D341Med (cell line): ENCODE data around the gene CD276.
"Not testable (repeated sequence)": the region's sequence is repeated elsewhere in the genome, so short reads cannot be mapped to it uniquely, and the experiment has no call there.

Experiments
- DNase-seq: peaks from one replicate; pipeline ENCODE4 v3.0.0; 2012; ENCODE audit warnings: low spot score

The CD276 gene

DNA sequence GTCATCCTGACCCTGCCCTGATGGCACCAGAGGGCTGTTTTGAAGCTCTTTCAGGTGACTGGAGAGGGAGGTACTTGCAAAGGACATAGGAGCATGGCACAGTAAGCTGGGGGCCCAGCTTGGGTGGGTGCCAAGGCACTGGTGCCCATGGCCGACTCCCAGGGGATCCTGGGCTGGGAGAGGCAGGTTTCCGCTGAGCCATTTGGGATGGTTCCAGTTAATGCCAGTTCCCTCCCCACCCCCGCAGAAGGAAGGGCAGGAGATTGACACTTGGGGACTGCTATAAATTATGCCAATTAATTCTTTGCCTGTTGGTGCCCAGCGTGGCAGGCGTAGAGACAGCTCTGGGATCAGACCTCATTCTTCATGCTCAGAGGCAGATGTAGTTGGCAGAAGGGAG lies 26.1 kb downstream of the CD276 start:
- DNase-seq: no peak

- DNase-seq: no peak
Measured at GRCh38 chr15:73711526-73711925, 27.3 kb downstream of the CD276 start.

GRCh38 chr15:73712107-73712506 lies 27.9 kb downstream of the CD276 start:
- no peak for DNase-seq

GRCh38 chr15:73714695-73715301 lies 30.6 kb downstream of the CD276 start:
- DNase-seq: no peak

GRCh38 chr15:73715417-73715816 lies 31.2 kb downstream of the CD276 start:
- no peak for DNase-seq

DNA sequence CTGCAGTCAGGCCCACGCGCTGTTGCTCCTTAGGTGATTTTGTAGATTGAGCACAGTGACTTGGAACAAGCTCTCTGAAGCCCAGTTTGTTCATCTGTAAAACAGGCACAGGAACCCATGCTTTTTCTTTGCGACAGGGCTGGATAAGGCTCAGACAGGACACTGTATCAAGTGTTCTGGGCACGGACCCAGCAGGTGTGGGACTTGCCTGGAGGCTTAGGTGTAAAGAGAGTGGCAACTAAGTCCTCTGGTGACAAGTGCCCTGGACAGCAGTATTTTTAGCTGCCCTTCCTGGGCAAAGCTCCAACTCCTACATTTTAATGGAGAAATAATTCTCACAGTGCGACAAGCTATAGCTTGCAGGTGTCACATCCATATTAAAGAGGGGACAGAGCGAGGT lies 32.2 kb downstream of the CD276 start:
- DNase-seq: no peak

DNA sequence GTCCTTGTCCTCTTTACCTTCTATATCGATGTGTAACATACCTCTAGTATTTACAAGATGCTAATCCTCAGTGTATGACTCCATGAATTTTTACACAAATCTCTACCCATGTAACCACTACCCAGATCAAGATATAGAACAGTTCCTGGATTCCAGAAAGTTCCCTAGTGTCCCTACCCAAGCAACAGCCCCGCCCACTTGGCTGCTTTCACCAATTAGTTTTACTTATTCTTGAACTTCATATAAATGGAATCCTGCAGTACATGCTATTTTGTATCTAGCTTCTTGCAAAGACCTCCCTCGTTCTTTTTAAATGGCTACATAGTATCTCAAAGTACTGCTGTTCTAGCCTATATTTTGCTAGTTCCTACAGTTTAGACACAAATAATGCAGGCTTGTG lies 33.0 kb downstream of the CD276 start:
- no peak for DNase-seq

- DNase-seq: peak; percentile 46
Measured at GRCh38 chr15:73717802-73718201, 33.6 kb downstream of the CD276 start.

DNA sequence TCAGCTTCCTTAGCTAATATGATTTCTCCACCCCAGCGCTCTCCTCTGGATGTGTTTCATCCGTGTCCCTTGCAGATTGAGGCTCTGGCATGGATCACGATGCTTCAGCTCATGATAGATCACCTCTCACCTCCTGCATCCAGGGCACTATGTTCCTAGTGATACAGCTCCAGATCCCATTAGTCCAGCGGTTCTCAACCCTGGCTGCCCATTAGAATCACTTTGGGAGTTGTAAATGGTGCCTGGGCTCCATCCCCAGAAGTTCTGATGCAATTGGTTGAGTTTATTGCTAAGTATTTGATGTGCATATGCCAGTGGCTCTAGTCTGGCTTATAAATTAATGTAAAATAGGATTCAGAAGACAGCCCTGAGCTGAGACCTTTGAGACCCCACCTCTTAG lies 34.5 kb downstream of the CD276 start:
- no peak for DNase-seq

DNA sequence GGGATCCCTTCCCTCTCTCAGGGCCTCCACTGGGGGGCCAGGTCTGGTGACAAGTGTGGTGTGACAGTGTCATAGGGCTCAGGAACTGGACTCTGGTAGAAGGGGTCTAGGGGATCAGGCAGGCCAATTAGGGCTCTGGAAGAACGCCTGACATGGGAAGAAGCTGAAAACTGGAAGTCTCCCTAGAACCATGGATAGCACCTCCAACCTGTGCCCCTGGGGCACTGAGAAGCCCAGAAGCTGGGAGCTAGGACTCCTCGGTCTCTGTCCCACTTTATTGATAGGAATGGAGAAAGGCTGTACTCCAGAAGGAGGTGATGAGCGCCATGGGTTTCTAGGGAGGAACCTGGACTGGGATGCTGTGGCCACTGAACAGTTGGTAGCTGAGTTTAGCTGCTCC lies 38.2 kb downstream of the CD276 start:
- no peak for DNase-seq

DNA sequence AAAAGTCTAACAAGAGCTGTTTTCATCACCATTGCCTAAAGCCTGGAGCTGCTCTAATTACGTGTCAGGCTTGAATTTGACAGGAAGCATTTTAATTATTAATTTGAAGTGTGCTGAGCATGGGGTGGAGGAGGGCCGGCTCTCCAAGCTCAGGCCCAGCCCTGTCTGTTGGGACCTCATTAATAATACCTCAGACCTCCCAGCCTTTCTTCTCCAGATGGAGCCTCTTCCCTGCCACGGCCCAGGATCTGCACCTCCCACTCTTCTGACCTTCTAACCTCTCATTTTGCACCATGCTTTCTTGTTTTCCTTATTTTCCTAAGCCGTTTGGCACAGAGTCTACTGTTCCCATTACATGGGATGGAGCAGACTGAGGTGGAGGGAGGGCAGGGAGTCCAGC lies 39.0 kb downstream of the CD276 start:
- no peak for DNase-seq

GRCh38 chr15:73724212-73724611 lies 40.0 kb downstream of the CD276 start:
- DNase-seq: no peak

- DNase-seq: no peak
Measured at GRCh38 chr15:73727330-73727976, 43.3 kb downstream of the CD276 start.

DNA sequence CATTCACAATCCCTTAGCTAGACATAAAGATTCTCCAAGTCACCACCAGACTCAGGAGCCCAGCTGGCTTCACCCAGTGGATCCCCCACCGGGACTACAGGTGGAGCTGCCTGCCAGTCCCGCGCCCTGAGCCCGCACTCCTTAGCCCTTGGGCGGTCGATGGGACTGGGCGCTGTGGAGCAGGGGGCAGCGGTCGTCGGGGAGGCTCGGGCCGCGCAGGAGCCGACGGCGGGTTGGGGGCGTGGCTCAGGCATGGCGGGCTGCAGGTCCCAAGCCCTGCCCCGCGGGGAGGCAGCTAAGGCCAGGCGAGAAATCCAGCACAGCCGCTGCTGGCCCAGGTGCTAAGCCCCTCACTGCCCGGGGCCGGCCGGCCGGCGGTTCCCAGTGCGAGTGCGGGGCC lies 47.9 kb downstream of the CD276 start:
- DNase-seq: not testable (repeated sequence)

DNA sequence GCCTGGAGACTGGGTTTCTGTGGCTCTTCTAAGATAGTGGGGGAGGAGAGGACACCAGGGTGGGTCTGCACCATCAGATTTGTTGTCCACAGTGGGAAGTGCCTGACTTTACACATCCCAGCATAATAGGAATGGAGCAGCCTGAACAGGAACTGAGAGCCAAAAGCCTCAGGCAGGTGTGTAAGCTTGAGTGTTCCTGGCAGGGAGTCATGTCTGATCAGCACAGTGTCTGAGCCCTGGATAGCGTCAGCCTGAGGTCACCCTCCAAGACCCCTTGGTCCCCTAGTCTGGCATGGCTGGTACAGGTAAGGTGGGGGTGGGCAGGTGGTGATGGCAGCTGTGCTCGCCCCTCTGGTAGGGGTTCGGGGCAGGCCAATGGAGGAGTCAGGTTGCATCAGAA lies 48.7 kb downstream of the CD276 start:
- DNase-seq: no peak

DNA sequence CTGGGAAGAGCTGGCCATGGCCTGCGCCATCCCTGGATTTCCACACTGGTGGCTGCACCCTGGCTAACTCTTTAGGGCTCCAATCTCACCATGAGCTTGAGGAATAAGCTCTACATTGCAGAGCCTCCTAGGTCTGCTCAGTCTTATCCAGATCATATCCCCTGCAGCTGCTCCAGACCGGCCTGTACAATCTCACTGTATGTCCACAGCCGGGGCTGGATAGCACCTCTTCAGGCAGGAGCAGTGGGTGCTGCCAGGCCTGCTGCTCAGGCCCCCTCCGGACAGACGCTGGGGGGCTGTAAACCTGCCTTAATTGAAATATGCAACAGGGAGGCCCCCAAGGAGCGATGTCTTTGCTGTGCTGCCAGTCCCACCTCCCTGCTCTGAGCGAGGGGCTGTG lies 53.4 kb downstream of the CD276 start:
- DNase-seq: no peak

- DNase-seq: no peak
Measured at GRCh38 chr15:73740152-73741048, 56.2 kb downstream of the CD276 start.

- no peak for DNase-seq
Measured at GRCh38 chr15:73741321-73741836, 57.2 kb downstream of the CD276 start.

DNA sequence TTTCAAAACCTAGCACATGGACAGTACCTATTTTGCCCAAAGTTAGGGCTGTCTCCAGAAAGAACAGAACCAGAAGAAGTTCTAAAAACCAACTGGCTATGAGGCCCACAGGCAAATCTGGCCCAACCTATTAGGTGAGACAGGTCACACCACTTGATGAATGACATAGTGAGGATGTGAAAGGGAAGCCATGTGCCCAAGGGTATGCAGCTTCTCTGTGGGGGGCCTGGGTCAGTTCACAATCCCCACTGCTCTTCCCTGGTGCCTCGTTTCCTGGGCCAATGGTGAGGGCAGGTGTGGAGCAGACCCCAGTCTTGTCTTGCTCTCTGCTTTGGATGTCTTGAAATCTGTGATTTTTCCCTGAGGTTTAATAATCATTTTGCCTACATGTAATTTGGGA lies 60.1 kb downstream of the CD276 start:
- no peak for DNase-seq

- DNase-seq: no peak
Measured at GRCh38 chr15:73745073-73745472, 60.9 kb downstream of the CD276 start.

DNA sequence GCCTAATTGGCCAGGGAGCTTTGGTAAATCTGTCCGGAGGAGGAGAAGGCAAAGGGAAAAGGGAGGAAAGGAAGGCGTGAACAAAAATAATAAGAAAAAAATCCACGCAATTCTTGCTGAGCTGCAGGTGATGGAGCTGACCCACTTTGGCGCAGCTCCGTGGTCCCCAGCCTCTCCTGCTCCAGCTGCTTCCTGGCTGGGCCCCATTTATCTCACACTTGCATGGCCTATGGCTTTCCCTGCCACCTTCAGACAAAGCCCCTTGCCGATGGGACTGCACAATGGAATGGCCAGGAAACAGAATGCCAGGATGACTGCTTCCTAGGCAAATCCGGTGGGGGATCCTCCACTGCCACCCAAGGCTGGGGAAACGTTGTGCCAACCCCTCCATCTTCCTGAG lies 62.1 kb downstream of the CD276 start:
- DNase-seq: no peak

GRCh38 chr15:73746883-73747282 lies 62.7 kb downstream of the CD276 start:
- no peak for DNase-seq
